Testis (tissue), 3 donors: ENCODE data around the gene ZNF740. TPM values are rescaled to one million over a fixed set of nuclear protein-coding genes. Genes with fewer than 3 reads are reported as not detected.

Experiments used
- DNase-seq: peaks from one replicate; pipeline ENCODE4 v3.0.0-alpha.2; 2019
- H3K27ac ChIP-seq, 2 donors: fragments of 200-600 bp; sonication (generic); one replicate each; pipeline ENCODE4 v1.5.1; 2019
- H3K27me3 ChIP-seq: fragments of 200-600 bp; sonication (generic); one replicate; pipeline ENCODE4 v1.5.1; 2019
- H3K36me3 ChIP-seq: fragments of 200-600 bp; sonication (generic); one replicate; pipeline ENCODE4 v1.5.1; 2017; ENCODE audit warnings: low read depth; ENCODE audit errors: missing control alignments
- H3K4me1 ChIP-seq: fragments of 200-600 bp; sonication (generic); one replicate; pipeline ENCODE4 v1.5.1; 2019
- H3K4me3 ChIP-seq, 2 donors: fragments of 200-600 bp; sonication (generic); one replicate each; pipeline ENCODE4 v1.5.1; 2017 to 2019
- H3K9me3 ChIP-seq: fragments of 200-600 bp; sonication (generic); one replicate; pipeline ENCODE4 v1.5.1; 2017
- POLR2A ChIP-seq: fragments of 450-650 bp; IDR thresholded peaks from one replicate; pipeline ENCODE4 v1.6.1; 2017; ENCODE audit warnings: antibody characterized with exemption, mild to moderate bottlenecking, moderate library complexity
- WGBS, 2 donors: methylation state at CpG; one replicate each; pipeline ENCODE4 v1.1.5; 2018; 5-methylcytosine and 5-hydroxymethylcytosine counted together
- intact Hi-C: fragments of 100-400 bp; cut with DNase I; formaldehyde crosslinking; loops from one replicate; pipeline ENCODE4 v1.15.1; 2023; ENCODE audit warnings: low total_unique reads
- polyA plus RNA-seq: library from polyadenylated mRNA; stranded (reverse); fragments of 350-450 nt; fragmentation: Illumina TruSeq; extraction: RNeasy Lipid Tissue Mini Kit (QIAGEN cat#74804); gene quantifications from one replicate; pipeline ENCODE4 v1.2.3, GENCODE V29; 2014; ENCODE audit warnings: low read depth, low replicate concordance; ENCODE audit not compliant: insufficient read depth
- total RNA-seq, 2 donors: library from RNA; depleted of rRNA; stranded (reverse); fragments of >200 nt; gene quantifications; one replicate each; pipeline ENCODE4 v1.2.3, GENCODE V29; 2016
- TF ChIP-seq, protein P1 (sequence below), 3 experiments: fragments of 450-650 bp in 2 of 3; fragments of 200-600 bp in 1 of 3; sonication (generic) in 1 of 3; IDR thresholded peaks; one replicate each; pipeline ENCODE4 v1.5.1; 2016 to 2019; ENCODE audit warnings: antibody characterized with exemption in 3 of 3, mild to moderate bottlenecking in 2 of 3, moderate library complexity in 1 of 3

Gene ZNF740
- total and polyA plus RNA-seq, 3 donors from 2014 or later = 15.6 to 27.2 (median 19.8) TPM

DNA sequence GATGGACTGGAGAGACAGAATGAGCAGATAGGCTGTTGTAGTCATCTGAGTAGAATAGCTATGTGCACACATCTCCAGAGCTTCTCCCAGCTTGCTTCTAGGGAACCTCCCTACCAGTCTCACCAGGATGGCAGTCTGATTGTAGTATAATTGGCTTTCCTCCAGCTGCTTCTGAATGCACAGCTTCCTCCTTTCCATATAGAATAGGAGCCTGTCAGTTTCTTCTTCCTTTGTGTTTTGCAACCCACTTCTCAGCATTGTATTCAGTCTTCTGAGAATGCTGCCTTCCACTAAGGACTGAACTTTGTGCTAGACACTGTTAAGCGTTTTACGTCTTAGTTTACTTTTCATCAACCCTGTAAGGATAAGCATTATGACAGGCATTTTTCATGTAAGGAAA is 2.4 kb downstream of the ZNF740 start:
- H3K9me3 ChIP-seq = no peaks in the 10 kb centered on the region
- WGBS, 2 donors = 66 to 78% methylated on average over 2 of the region's 2 CpGs
- peaks cover 24% of the 10 kb centered on the region for H3K4me1 ChIP-seq
- no peaks in the 10 kb centered on the region for H3K27me3 ChIP-seq
- H3K27ac ChIP-seq = no peak overlapping the region
- DNase-seq = no peak
- intact Hi-C loops = no loop called here
- H3K36me3 ChIP-seq = peaks cover 3% of the 10 kb centered on the region
- TF ChIP-seq, protein P1, sequence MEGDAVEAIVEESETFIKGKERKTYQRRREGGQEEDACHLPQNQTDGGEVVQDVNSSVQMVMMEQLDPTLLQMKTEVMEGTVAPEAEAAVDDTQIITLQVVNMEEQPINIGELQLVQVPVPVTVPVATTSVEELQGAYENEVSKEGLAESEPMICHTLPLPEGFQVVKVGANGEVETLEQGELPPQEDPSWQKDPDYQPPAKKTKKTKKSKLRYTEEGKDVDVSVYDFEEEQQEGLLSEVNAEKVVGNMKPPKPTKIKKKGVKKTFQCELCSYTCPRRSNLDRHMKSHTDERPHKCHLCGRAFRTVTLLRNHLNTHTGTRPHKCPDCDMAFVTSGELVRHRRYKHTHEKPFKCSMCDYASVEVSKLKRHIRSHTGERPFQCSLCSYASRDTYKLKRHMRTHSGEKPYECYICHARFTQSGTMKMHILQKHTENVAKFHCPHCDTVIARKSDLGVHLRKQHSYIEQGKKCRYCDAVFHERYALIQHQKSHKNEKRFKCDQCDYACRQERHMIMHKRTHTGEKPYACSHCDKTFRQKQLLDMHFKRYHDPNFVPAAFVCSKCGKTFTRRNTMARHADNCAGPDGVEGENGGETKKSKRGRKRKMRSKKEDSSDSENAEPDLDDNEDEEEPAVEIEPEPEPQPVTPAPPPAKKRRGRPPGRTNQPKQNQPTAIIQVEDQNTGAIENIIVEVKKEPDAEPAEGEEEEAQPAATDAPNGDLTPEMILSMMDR (IDR thresholded peaks at IDR 0.05) = no peak
- no peak for TF ChIP-seq POLR2A
- no peak overlapping the region for H3K4me3 ChIP-seq

DNA sequence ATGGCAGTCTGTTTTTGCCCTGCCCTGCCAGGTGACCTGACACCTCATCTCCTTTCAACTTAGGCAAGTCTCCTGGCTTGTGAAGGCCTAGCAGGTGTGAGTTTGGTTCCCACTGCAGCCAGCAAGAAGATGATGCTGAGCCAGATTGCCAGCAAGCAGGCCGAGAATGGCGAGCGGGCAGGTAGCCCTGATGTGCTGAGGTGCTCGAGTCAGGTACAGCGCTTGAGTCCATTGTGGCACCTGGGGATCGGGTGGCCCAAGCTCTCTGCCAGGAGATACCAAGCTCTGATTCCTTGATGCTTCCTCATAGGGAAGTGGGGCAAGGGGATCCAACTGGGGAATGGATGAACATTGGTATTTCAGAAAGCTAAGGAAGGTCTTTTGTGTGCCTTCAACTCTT is 4.3 kb downstream of the ZNF740 start:
- no peak overlapping the region for H3K27ac ChIP-seq
- no peak for DNase-seq
- WGBS, 2 donors = 88 to 96% methylated on average over 5 to 6 of the region's 6 CpGs

DNA sequence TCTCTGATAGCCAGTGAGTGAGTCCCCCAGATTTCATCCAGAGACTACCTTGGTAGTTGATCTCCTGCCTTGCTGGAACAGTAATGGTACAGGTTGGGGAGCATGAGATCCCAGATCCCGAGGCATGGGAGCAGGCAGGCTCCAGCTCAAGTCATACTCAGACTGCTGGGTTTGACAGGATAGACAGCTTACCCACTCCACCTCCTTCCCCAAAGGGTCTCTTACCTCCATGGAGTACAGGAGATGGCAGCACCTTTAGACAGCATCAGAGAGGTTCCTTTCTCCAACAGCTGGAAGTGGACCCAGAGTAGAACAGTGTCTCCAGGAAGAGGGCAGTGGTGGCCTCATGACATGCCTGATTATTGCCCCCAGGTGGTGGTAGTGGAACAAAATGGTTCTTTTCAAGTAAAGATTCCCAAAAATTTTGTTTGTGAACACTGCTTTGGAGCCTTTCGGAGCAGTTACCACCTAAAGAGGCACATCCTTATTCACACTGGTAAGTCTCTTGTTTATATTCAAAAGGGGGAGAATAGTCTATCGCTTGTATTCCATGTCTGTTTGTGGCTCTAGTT is 5.1 kb downstream of the ZNF740 start:
- WGBS, 2 donors = 97 to 99% methylated on average over 3 of the region's 3 CpGs
- Histone ChIP-seq H3K27ac (no peak overlapping the region), H3K27me3 (no peaks in the 10 kb centered on the region), H3K36me3 (peaks cover 3% of the 10 kb centered on the region), H3K4me3 (no peak overlapping the region), H3K4me1 (peaks cover 27% of the 10 kb centered on the region), H3K9me3 (no peaks in the 10 kb centered on the region)
- TF ChIP-seq, protein P1 (IDR thresholded peaks at IDR 0.05) = no peak
- TF ChIP-seq POLR2A = no peak
- intact Hi-C loops = no loop called here
- DNase-seq = no peak

More for the DNA sequence above, 4.3 kb downstream of the ZNF740 start:
- Histone ChIP-seq H3K27me3 (no peaks in the 10 kb centered on the region), H3K4me3 (no peak overlapping the region), H3K4me1 (peaks cover 22% of the 10 kb centered on the region), H3K36me3 (peaks cover 3% of the 10 kb centered on the region), H3K9me3 (no peaks in the 10 kb centered on the region)
- TF ChIP-seq POLR2A = no peak
- TF ChIP-seq, protein P1 (IDR thresholded peaks at IDR 0.05) = no peak
- intact Hi-C loops = no loop called here

DNA sequence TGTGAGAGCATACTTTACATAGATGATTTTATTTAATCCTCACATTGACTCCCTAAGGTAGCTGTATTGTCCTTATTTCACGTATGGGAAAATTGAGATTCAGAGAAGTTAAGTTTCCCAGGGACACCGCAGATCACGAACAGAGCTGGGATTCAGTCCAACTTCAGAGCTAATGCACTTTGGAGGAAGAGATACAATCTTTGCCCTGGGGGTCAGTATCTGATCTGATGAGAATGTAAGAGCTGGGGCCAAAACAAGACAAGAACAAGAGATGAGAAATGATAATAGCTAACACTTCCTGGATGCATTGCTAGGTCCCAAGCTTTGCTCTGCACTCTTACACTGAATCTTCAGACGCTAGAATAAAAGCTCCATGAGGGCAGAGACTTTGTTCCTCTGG is 6.2 kb downstream of the ZNF740 start:
- TF ChIP-seq, protein P1 (IDR thresholded peaks at IDR 0.05) = no peak
- TF ChIP-seq POLR2A = no peak
- Histone ChIP-seq H3K4me1 (peaks cover 21% of the 10 kb centered on the region), H3K36me3 (peaks cover 3% of the 10 kb centered on the region), H3K27ac (no peak overlapping the region), H3K9me3 (no peaks in the 10 kb centered on the region), H3K4me3 (no peak overlapping the region), H3K27me3 (no peaks in the 10 kb centered on the region)
- no peak for DNase-seq
- 84 to 93% methylated on average over 4 of the region's 4 CpGs for WGBS, 2 donors
- intact Hi-C loops = no loop called here
